ENCODE results near the gene ATXN1.

ATXN1 gene

GRCh38 chr6:16522937-16523336, 238.3 kb downstream of the ATXN1 start:
- no peak for DNase-seq

- DNase-seq = no peak
Observed at GRCh38 chr6:16521528-16521927, 239.7 kb downstream of the ATXN1 start.

DNA sequence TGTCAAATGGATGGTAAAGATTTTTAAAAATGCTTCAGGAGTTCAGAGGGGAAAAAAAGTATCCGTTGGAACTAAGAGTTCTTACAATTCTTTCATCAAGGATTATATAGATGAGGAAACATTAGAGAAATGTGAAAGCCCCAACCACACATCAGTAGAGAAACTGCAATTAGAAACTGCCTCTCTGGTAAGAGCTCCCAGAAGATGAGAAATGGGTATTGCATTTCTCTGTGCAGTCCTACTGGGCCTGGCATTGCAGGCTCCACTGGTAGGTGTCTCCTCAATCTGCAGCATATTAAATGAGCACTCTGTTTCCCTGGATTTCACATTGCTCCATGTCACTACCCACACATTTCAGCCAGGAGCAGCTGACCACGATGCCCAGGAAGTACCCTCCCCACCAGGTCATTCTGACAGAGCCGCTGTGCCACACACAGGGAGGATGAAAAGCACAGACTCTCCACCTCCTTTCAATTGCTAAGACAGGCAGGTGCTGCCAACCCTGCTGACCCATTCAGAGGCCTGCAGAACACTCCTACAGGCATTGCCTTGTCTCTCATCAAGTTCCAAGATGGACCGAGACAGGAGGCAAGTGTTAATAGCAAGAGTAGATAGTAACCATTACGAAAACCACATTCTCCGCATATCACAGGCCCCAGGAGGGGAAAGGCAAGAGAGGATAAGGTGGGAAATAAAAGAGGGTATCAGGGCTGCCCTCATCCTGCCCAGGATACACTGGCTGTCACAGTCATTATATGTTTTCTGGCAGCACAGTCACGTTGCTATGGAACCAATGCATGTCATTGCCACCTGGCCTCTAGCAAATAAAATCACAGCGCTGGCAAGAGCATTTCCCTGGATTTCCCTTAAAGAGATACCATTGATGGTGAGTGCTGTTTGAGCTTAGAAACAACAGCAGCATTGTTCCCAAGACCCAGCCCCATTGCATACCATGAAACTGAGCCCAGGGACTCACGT, 241.7 kb downstream of the ATXN1 start:
- no peak for DNase-seq

GRCh38 chr6:16518265-16518664, 243.0 kb downstream of the ATXN1 start:
- DNase-seq = no peak

- peak; percentile 50 to 66 (median 61) for DNase-seq
Observed at GRCh38 chr6:16514249-16514648, 247.0 kb downstream of the ATXN1 start.

- no peak for DNase-seq
Observed at GRCh38 chr6:16512544-16513290, 248.5 kb downstream of the ATXN1 start.

- DNase-seq = no peak
Observed at GRCh38 chr6:16511723-16512489, 249.4 kb downstream of the ATXN1 start.

DNA sequence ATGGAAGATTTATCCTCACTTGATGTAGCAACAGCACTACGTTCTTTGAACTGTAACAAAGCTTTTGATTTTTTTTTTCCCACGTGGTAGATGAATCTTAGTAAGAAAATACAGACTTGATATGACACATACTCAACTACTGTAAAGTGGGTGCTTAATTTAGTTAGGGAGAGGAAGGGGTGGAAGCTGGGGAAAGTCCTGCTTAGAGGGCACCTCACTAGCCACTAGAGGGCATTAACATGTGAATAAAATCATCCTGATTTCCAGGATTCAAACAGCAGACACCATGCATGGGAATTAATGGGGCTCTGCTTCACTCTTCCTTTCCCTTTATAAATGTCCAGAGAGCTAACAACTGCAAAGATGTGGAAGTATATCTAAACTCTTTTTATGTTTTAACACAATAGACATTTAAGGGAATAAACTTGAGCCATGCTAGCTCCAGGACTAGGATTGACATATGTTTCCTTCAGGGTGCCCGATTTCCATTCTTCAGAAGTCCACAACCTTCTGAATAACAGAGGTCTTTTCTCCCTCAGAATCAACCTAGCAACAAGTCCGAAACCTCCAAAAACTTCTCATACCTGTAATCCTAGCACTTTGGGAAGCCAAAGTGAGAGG, 250.1 kb downstream of the ATXN1 start:
- peak; percentile 82 to 91 (median 86) for DNase-seq

DNA sequence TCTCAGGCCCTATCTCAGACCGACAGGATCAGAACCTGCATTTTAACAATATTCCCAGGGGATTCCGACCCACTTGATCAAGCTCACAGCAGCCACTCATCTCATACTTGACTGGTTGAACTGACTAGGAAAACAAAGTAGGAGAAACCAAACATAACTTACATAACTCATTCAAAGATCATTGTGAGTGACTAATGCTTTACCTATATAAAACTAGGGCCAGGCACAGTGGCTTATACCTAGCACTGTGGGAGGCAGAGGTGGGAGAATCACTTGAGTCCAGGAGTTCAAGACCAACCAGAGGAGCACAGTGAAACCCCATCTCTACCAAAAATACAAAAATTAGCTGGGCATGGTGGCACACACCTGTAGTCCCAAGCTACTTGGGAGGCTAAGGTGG, 251.0 kb downstream of the ATXN1 start:
- DNase-seq = no peak

- no peak for DNase-seq
Observed at GRCh38 chr6:16508959-16509358, 252.3 kb downstream of the ATXN1 start.

- peak; percentile 66 to 88 (median 87) for DNase-seq
Observed at GRCh38 chr6:16505711-16506357, 255.4 kb downstream of the ATXN1 start.

DNA sequence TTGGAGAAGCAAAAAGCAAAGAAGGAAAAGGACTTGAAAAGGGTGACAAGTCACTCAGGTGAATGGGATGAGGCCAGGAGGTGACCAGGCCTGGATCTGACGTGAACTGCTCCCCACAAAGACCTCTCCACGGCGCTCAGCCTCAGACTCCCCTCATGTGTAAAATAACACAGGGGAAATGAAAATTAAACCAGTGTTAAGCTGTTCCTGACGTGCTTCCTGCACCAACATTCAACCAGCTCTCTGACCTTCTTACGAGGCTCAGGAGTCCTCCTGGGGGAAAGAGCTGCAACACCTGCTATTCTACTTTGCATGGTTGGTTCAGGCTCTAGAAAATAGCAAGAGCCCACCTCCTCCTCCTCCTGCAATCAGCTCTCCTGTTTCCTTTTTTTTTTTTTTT, 256.7 kb downstream of the ATXN1 start:
- no peak for DNase-seq

- no peak for DNase-seq
Observed at GRCh38 chr6:16503970-16504415, 257.3 kb downstream of the ATXN1 start.

GRCh38 chr6:16503241-16503775, 258.0 kb downstream of the ATXN1 start:
- DNase-seq = no peak

DNA sequence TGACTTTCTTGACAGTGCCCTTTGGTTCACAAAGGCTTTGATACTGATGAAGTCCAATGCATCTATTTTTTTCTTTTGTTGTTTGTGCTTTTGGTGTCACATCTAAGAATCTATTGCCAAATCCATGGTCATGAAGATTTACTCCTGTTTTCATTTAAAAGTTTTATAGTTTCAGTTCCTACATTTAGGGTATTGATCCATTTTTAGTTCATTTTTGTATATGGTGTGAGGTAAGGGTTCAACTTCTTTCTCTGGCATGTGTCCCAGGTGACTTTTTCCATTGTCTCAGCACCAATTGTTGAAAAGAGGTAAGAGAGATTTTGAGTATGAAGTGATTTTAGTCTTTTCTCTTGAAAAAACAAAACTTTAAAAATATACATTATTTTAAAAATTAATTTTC, 262.3 kb downstream of the ATXN1 start:
- DNase-seq = no peak

GRCh38 chr6:16498237-16498636, 263.0 kb downstream of the ATXN1 start:
- no peak for DNase-seq

GRCh38 chr6:16496991-16497801, 264.1 kb downstream of the ATXN1 start:
- DNase-seq = no peak

GRCh38 chr6:16496210-16496609, 265.1 kb downstream of the ATXN1 start:
- no peak for DNase-seq

DNA sequence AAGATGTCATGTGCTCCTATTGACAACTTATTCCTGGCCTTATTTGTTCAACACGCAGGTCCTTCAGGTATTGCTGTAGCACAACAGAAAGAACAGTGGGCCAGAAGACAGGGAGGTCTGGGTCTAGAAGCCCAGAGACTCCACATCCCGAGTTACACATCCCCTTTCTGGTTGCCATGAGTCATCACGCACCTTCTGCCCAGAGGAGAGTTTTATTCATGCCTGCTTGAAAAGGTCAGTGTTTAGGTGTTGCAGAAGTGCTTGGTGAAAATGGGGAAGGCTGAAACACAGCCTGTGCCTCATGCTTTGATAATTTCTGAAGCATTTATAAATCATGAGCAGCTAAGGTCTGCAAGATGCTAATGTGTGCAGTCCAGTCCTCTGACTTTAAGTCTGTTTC, 266.5 kb downstream of the ATXN1 start:
- peak in 1 of 3 donors; percentile 34 for DNase-seq

DNA sequence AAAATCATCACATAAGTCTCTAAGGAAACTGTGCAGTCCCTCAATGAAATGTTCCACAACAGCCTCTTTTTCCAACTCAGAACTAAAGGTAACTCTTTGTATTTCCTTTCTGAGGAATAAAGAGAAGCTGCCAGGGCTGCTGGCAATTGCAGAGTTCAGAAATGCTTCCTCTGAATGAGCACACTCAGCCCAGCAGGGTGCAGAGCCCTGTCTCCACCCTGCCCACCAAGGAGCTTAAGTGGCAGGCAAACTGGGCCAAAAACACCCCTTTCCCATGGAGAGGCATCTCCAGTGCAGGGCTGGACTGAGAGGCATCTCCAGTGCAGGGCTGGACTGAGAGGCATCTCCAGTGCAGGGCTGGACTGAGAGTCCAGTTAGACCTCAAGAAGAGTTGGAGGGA, 267.5 kb downstream of the ATXN1 start:
- no peak for DNase-seq

DNA sequence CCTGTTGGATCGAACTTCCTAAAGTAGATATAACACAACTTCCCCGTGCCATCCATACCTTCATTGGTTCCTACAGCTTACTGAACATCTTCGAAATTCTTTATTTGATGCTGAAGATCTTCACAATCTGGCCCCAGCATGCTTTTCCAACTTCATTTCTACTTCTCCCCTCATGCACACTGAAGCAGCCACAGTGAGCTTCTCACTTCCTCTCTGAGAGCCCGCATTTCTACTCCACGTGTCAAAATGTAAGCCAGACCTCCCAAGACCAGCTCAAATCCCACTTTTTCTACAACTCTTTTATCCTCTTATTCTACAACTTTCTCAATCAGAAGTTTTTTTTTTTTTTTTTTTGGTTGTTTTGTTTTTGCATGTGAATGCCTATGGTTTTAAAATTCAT, 268.1 kb downstream of the ATXN1 start:
- DNase-seq = no peak

All from suppressor macrophage treated with lipopolysaccharide for 1 hour (primary cell).